HG03520 (cell line): ENCODE results near the gene KRT1.

Experiments used
- ATAC-seq: cut with Tn5 transposase; IDR thresholded peaks from one replicate; pipeline ENCODE4 v1.9.1; 2021; ENCODE audit warnings: mild to moderate bottlenecking, moderate library complexity; ENCODE audit not compliant: unreplicated experiment

KRT1 gene

GRCh38 chr12:52699373-52699772 lies 19.2 kb upstream of the KRT1 start:
- ATAC-seq: no peak

GRCh38 chr12:52698651-52699340 lies 18.6 kb upstream of the KRT1 start:
- no peak for ATAC-seq

- no peak for ATAC-seq
Observed at GRCh38 chr12:52697058-52697582, 16.9 kb upstream of the KRT1 start.

GRCh38 chr12:52696588-52696987 lies 16.4 kb upstream of the KRT1 start:
- ATAC-seq: no peak

GRCh38 chr12:52695039-52695438 lies 14.8 kb upstream of the KRT1 start:
- ATAC-seq: no peak

- ATAC-seq: no peak
Observed at GRCh38 chr12:52694151-52694550, 13.9 kb upstream of the KRT1 start.

- ATAC-seq: no peak
Observed at GRCh38 chr12:52693261-52693660, 13.1 kb upstream of the KRT1 start.

GRCh38 chr12:52692254-52692653 lies 12.0 kb upstream of the KRT1 start:
- no peak for ATAC-seq

GRCh38 chr12:52691841-52692150 lies 11.6 kb upstream of the KRT1 start:
- no peak for ATAC-seq

- no peak for ATAC-seq
Observed at GRCh38 chr12:52691076-52691840, 11.1 kb upstream of the KRT1 start.

GRCh38 chr12:52690351-52691075 lies 10.3 kb upstream of the KRT1 start:
- no peak for ATAC-seq

- ATAC-seq: no peak
Observed at GRCh38 chr12:52689936-52690335, 9.7 kb upstream of the KRT1 start.

- ATAC-seq: no peak
Observed at GRCh38 chr12:52689239-52689638, 9.0 kb upstream of the KRT1 start.

GRCh38 chr12:52688481-52688880 lies 8.3 kb upstream of the KRT1 start:
- ATAC-seq: no peak

GRCh38 chr12:52687497-52688385 lies 7.5 kb upstream of the KRT1 start:
- ATAC-seq: no peak

- ATAC-seq: no peak
Observed at GRCh38 chr12:52686756-52687487, 6.7 kb upstream of the KRT1 start.

GRCh38 chr12:52686063-52686462 lies 5.9 kb upstream of the KRT1 start:
- no peak for ATAC-seq

GRCh38 chr12:52685406-52685890 lies 5.2 kb upstream of the KRT1 start:
- ATAC-seq: no peak

- no peak for ATAC-seq
Observed at GRCh38 chr12:52684431-52684830, 4.2 kb upstream of the KRT1 start.
